ENCODE results near the gene MLF2. TPM values are rescaled to one million over a fixed set of nuclear protein-coding genes. Genes with fewer than 3 reads are reported as not detected.
A peak's percentile ranks its signal among the peaks of the same experiment; 100 is the strongest.

Gene MLF2
- total and polyA plus RNA-seq, 2 of the 13 experiments (the other 11 are each of a cell fraction or from before 2014, with no cell fraction given) = 88.1 to 167 TPM

- no peak for TF ChIP-seq HOXA9 (CRISPR knock-in tag; IDR thresholded peaks at IDR 0.05; ENCODE audit: borderline replicate concordance)
- TF ChIP-seq ZNF12 (CRISPR knock-in tag; IDR thresholded peaks at IDR 0.05) = no peak
- peak; percentile 93 for TF ChIP-seq ZNF350 (CRISPR knock-in tag; IDR thresholded peaks at IDR 0.05; ENCODE audit: borderline replicate concordance, low read depth)
- TF ChIP-seq, protein P1, sequence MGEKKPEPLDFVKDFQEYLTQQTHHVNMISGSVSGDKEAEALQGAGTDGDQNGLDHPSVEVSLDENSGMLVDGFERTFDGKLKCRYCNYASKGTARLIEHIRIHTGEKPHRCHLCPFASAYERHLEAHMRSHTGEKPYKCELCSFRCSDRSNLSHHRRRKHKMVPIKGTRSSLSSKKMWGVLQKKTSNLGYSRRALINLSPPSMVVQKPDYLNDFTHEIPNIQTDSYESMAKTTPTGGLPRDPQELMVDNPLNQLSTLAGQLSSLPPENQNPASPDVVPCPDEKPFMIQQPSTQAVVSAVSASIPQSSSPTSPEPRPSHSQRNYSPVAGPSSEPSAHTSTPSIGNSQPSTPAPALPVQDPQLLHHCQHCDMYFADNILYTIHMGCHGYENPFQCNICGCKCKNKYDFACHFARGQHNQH (CRISPR knock-in tag; IDR thresholded peaks at IDR 0.05) = peak; percentile 78
- no peak for TF ChIP-seq NPAS2 (CRISPR knock-in tag; IDR thresholded peaks at IDR 0.05; ENCODE audit: borderline replicate concordance)
- TF ChIP-seq ARID2 (CRISPR knock-in tag; IDR thresholded peaks at IDR 0.05; ENCODE audit: borderline replicate concordance) = no peak
- TF ChIP-seq, protein P2, sequence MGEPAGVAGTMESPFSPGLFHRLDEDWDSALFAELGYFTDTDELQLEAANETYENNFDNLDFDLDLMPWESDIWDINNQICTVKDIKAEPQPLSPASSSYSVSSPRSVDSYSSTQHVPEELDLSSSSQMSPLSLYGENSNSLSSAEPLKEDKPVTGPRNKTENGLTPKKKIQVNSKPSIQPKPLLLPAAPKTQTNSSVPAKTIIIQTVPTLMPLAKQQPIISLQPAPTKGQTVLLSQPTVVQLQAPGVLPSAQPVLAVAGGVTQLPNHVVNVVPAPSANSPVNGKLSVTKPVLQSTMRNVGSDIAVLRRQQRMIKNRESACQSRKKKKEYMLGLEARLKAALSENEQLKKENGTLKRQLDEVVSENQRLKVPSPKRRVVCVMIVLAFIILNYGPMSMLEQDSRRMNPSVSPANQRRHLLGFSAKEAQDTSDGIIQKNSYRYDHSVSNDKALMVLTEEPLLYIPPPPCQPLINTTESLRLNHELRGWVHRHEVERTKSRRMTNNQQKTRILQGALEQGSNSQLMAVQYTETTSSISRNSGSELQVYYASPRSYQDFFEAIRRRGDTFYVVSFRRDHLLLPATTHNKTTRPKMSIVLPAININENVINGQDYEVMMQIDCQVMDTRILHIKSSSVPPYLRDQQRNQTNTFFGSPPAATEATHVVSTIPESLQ (CRISPR knock-in tag; conservative IDR thresholded peaks at IDR 0.05) = no peak
- TF ChIP-seq ZNF546 (CRISPR knock-in tag; conservative IDR thresholded peaks at IDR 0.05) = 0 out of 2 replicates have a peak, but pooled peaks have one; percentile 66
- peak; percentile 65 for TF ChIP-seq TAF1 (CRISPR knock-in tag; IDR thresholded peaks at IDR 0.05)
- TF ChIP-seq PTBP1 (IDR thresholded peaks at IDR 0.05; ENCODE audit: low read depth, low read length, poor library complexity, severe bottlenecking) = no peak
- TF ChIP-seq TAF15 (IDR thresholded peaks at IDR 0.05; ENCODE audit: low read depth, low read length, poor library complexity, severe bottlenecking) = no peak
- TF ChIP-seq IRX3 (CRISPR knock-in tag; IDR thresholded peaks at IDR 0.05; ENCODE audit: borderline replicate concordance, low read depth) = peak; percentile 81; the same call in 1 of the 2 replicates
- TF ChIP-seq RFX1 (IDR thresholded peaks at IDR 0.05) = no peak
- no peak for TF ChIP-seq NFE2L1 (CRISPR knock-in tag; IDR thresholded peaks at IDR 0.05; ENCODE audit: borderline replicate concordance)
- TF ChIP-seq REXO4 (CRISPR knock-in tag; IDR thresholded peaks at IDR 0.05; ENCODE audit: borderline replicate concordance) = 0 out of 2 replicates have a peak, but pooled peaks have one; percentile 74
- TF ChIP-seq ZNF747 (CRISPR knock-in tag; IDR thresholded peaks at IDR 0.05; ENCODE audit: borderline replicate concordance) = peak; percentile 85; the same call in 1 of the 2 replicates
- TF ChIP-seq ZNF484 (CRISPR knock-in tag; IDR thresholded peaks at IDR 0.05; ENCODE audit: borderline replicate concordance, low read depth) = no peak
- TF ChIP-seq ZNF280B (CRISPR knock-in tag; IDR thresholded peaks at IDR 0.05; ENCODE audit: borderline replicate concordance) = peak; percentile 98
- no peak for TF ChIP-seq ZBTB46 (CRISPR knock-in tag; IDR thresholded peaks at IDR 0.05; ENCODE audit: borderline replicate concordance)
- peak; percentile 85; the same call in 1 of the 2 replicates for TF ChIP-seq ZNF124 (CRISPR knock-in tag; IDR thresholded peaks at IDR 0.05)
- peak; percentile 77; the same call in 1 of the 2 replicates for TF ChIP-seq LCORL (IDR thresholded peaks at IDR 0.05)
- peak; percentile 56; the same call in 1 of the 2 replicates for TF ChIP-seq LCORL (CRISPR knock-in tag; IDR thresholded peaks at IDR 0.05)
- peak; percentile 75; the same call in 1 of the 2 replicates for TF ChIP-seq ZNF558 (CRISPR knock-in tag; IDR thresholded peaks at IDR 0.05; ENCODE audit: borderline replicate concordance)
Measured at GRCh38 chr12:6723607-6724408, 29.1 kb downstream of the MLF2 start, which contains the start of gene COPS7A (continued).
